Upper lobe of left lung (tissue), 6 donors: ENCODE data around the gene IL18. TPM values are rescaled to one million over a fixed set of nuclear protein-coding genes. Genes with fewer than 3 reads are reported as not detected.
"Not testable (repeated sequence)": the region's sequence is repeated elsewhere in the genome, so short reads cannot be mapped to it uniquely, and the experiment has no call there.

Source experiments
- ATAC-seq, 2 donors: fragments of 200-7000 bp; cut with Tn5 transposase; one replicate each; pipeline ENCODE4 v1.9.1; 2022; ENCODE audit warnings: mild to moderate bottlenecking in 2 of 2, moderate library complexity in 2 of 2; ENCODE audit not compliant: low FRiP score in 2 of 2
- DNase-seq, 2 donors: peaks; one replicate each; pipeline ENCODE4 v3.0.0-alpha.2; 2019 to 2020
- H3K27ac ChIP-seq, 4 donors: fragments of 200-600 bp; sonication (generic); one replicate each; pipeline ENCODE4 v1.5.1; 2016 to 2019
- H3K27me3 ChIP-seq, 4 donors: fragments of 200-600 bp; sonication (generic); one replicate each; pipeline ENCODE4 v1.5.1; 2017 to 2019
- H3K36me3 ChIP-seq, 4 donors: fragments of 200-600 bp; sonication (generic); one replicate each; pipeline ENCODE4 v1.5.1; 2016 to 2019
- H3K4me1 ChIP-seq, 4 donors: fragments of 200-600 bp; sonication (generic); one replicate each; pipeline ENCODE4 v1.5.1; 2018 to 2019
- H3K4me3 ChIP-seq, 4 donors: fragments of 200-600 bp; sonication (generic); one replicate each; pipeline ENCODE4 v1.5.1; 2017 to 2019; ENCODE audit warnings: mild to moderate bottlenecking in 2 of 4, moderate library complexity in 1 of 4
- H3K9me3 ChIP-seq, 4 donors: fragments of 200-600 bp; sonication (generic); one replicate each; pipeline ENCODE4 v1.5.1; 2018 to 2019
- CTCF ChIP-seq, 6 experiments: fragments of 450-650 bp in 4 of 6; fragments of 200-600 bp in 2 of 6; sonication (generic) in 2 of 6; IDR thresholded peaks; one replicate each; pipeline ENCODE4 v1.5.1; 2016 to 2019; ENCODE audit warnings: antibody characterized with exemption in 6 of 6
- EP300 ChIP-seq, 4 donors: sonication (generic); formaldehyde crosslinking; IDR thresholded peaks; one replicate each; pipeline ENCODE4 v1.5.1; 2017; ENCODE audit warnings: antibody characterized with exemption in 4 of 4, control low read depth in 2 of 4
- POLR2A ChIP-seq, 4 donors: fragments of 450-650 bp; IDR thresholded peaks; one replicate each; pipeline ENCODE4 v1.5.1; 2016 to 2017; ENCODE audit warnings: antibody characterized with exemption in 4 of 4, mild to moderate bottlenecking in 2 of 4
- POLR2AphosphoS5 ChIP-seq, 2 donors: sonication (generic); formaldehyde crosslinking; IDR thresholded peaks; one replicate each; pipeline ENCODE4 v1.5.1; 2017; ENCODE audit warnings: antibody characterized with exemption in 2 of 2
- WGBS, 2 donors: methylation state at CpG; one replicate each; pipeline ENCODE4 v1.1.5; 2017 to 2018; 5-methylcytosine and 5-hydroxymethylcytosine counted together
- total RNA-seq, 6 donors: library from RNA; depleted of rRNA in 4 of 6; stranded (reverse); fragments of >200 nt in 4 of 6; gene quantifications; one replicate each; pipeline versions ENCODE4 v1.1.0 to v1.2.1, GENCODE V29; 2016 to 2021
- donor health status: DM: no; HTN: no; CAD: no; lungs with moderate emphysema.
- donor health status: DM: no; HTN: yes; CAD: no; lungs with severe emphysema.

IL18 gene
- total RNA-seq, 6 donors from 2014 or later = 37.1 to 75.4 (median 46.8) TPM

GRCh38 chr11:112166562-112166961 is 2.7 kb upstream of the IL18 start:
- WGBS, 2 donors = 42 to 55% methylated on average over 8 of the region's 8 CpGs
- no peak for TF ChIP-seq POLR2A (IDR thresholded peaks at IDR 0.05)
- no peak for TF ChIP-seq EP300 (IDR thresholded peaks at IDR 0.05)
- TF ChIP-seq POLR2AphosphoS5 (IDR thresholded peaks at IDR 0.05) = no peak
- TF ChIP-seq CTCF (IDR thresholded peaks at IDR 0.05) = no peak
- peak in 1 of 2 donors; percentile 60 for ATAC-seq

GRCh38 chr11:112165049-112165448 is 1.2 kb upstream of the IL18 start:
- no peak for ATAC-seq
- Histone ChIP-seq H3K9me3 (no peaks in the 10 kb centered on the region), H3K27me3 (no peaks in the 10 kb centered on the region), H3K4me1 (peaks cover 0 to 21% (median 6%) of the 10 kb centered on the region in 4 donors), H3K27ac (no peak overlapping the region), H3K4me3 (no peak overlapping the region), H3K36me3 (no peaks in the 10 kb centered on the region)
- 47 to 52% methylated on average over 3 of the region's 3 CpGs for WGBS, 2 donors
- TF ChIP-seq POLR2A (IDR thresholded peaks at IDR 0.05) = no peak
- no peak for TF ChIP-seq POLR2AphosphoS5 (IDR thresholded peaks at IDR 0.05)
- TF ChIP-seq EP300 (IDR thresholded peaks at IDR 0.05) = no peak
- TF ChIP-seq CTCF (IDR thresholded peaks at IDR 0.05) = no peak
- DNase-seq = no peak

More at GRCh38 chr11:112166562-112166961, 2.7 kb upstream of the IL18 start:
- Histone ChIP-seq H3K4me1 (peaks cover 0 to 7% (median 3%) of the 10 kb centered on the region in 4 donors), H3K36me3 (no peaks in the 10 kb centered on the region), H3K9me3 (no peaks in the 10 kb centered on the region), H3K27ac (no peak overlapping the region), H3K27me3 (no peaks in the 10 kb centered on the region), H3K4me3 (no peak overlapping the region)
- DNase-seq = no peak

- DNase-seq = no peak
- 55 to 59% methylated on average over 6 of the region's 6 CpGs for WGBS, 2 donors
- no peak for TF ChIP-seq POLR2A (IDR thresholded peaks at IDR 0.05)
- TF ChIP-seq CTCF (IDR thresholded peaks at IDR 0.05) = no peak
- no peak for TF ChIP-seq POLR2AphosphoS5 (IDR thresholded peaks at IDR 0.05)
- TF ChIP-seq EP300 (IDR thresholded peaks at IDR 0.05) = no peak
- Histone ChIP-seq H3K27me3 (no peaks in the 10 kb centered on the region), H3K27ac (peak overlapping the region; percentile 72 to 77 (median 74)), H3K4me1 (peaks cover 0 to 23% (median 8%) of the 10 kb centered on the region in 4 donors), H3K9me3 (no peaks in the 10 kb centered on the region), H3K4me3 (peak overlapping the region in 3 of 4 donors; percentile 33 to 45 (median 40)), H3K36me3 (no peaks in the 10 kb centered on the region)
- peak; percentile 46 to 68 for ATAC-seq
These were observed 940 bp downstream of the IL18 start for GRCh38 chr11:112162761-112163546.

- not testable (repeated sequence) for H3K9me3 ChIP-seq, DNase-seq, H3K27me3 ChIP-seq, H3K36me3 ChIP-seq, ATAC-seq
- Histone ChIP-seq H3K4me1 (peaks cover 4 to 31% (median 8%) of the 10 kb centered on the region in 4 donors), H3K27ac (peak overlapping the region; percentile 72 to 77 (median 74)), H3K4me3 (peak overlapping the region in 2 of 4 donors; percentile 40 to 45)
- 89 to 97% methylated on average over 1 of the region's 1 CpG for WGBS, 2 donors
These were observed 1.7 kb downstream of the IL18 start for GRCh38 chr11:112162200-112162599.

- ATAC-seq (peak in 1 of 2 donors; percentile 53), DNase-seq (no peak)
- WGBS, 2 donors = 45 to 50% methylated on average over 1 of the region's 1 CpG
- Histone ChIP-seq H3K36me3 (no peaks in the 10 kb centered on the region), H3K4me3 (peak overlapping the region in 1 of 4 donors; percentile 12), H3K27me3 (no peaks in the 10 kb centered on the region), H3K9me3 (no peaks in the 10 kb centered on the region), H3K27ac (peak overlapping the region in 2 of 4 donors; percentile 47 to 81), H3K4me1 (peaks cover 4 to 31% (median 8%) of the 10 kb centered on the region in 4 donors)
- TF ChIP-seq CTCF (IDR thresholded peaks at IDR 0.05) = no peak
- TF ChIP-seq POLR2AphosphoS5 (IDR thresholded peaks at IDR 0.05) = no peak
- no peak for TF ChIP-seq EP300 (IDR thresholded peaks at IDR 0.05)
- TF ChIP-seq POLR2A (IDR thresholded peaks at IDR 0.05) = peak in 1 of 4 donors; percentile 39
These were observed 2.9 kb downstream of the IL18 start for GRCh38 chr11:112161012-112161411.
